Panc1 (cell line): ENCODE results near the gene TMCO6.
"Not testable (repeated sequence)": the region's sequence is repeated elsewhere in the genome, so short reads cannot be mapped to it uniquely, and the experiment has no call there.

Experiments used
- CTCF ChIP-seq: fragments of 450-650 bp; IDR thresholded peaks from 2 replicates; pipeline ENCODE4 v1.5.1; 2017; ENCODE audit warnings: mild to moderate bottlenecking
- POLR2AphosphoS5 ChIP-seq: IDR thresholded peaks from 2 replicates; pipeline ENCODE4 v1.6.1; 2012; ENCODE audit warnings: mild to moderate bottlenecking, low read depth, low read length, moderate library complexity
- REST ChIP-seq, 2 experiments: IDR thresholded peaks; 2 replicates each; pipeline ENCODE4 v1.6.1; 2011 to 2012; ENCODE audit warnings: low read depth in 2 of 2, control low read depth in 1 of 2, low read length in 1 of 2, mild to moderate bottlenecking in 1 of 2, moderate library complexity in 1 of 2; ENCODE audit not compliant: insufficient read depth in 1 of 2
- SIN3A ChIP-seq: IDR thresholded peaks from 2 replicates; pipeline ENCODE4 v1.6.1; 2012; ENCODE audit warnings: low read depth, mild to moderate bottlenecking, low read length, moderate library complexity, borderline replicate concordance; ENCODE audit not compliant: insufficient read depth
- TCF7L2 ChIP-seq: IDR thresholded peaks from 2 replicates; pipeline ENCODE4 v1.6.1; 2011; ENCODE audit warnings: mild to moderate bottlenecking, low read depth, low read length, inconsistent platforms

GRCh38 chr5:140623061-140623460 is 16.2 kb upstream of the TMCO6 start:
- TF ChIP-seq CTCF; POLR2AphosphoS5; REST (IDR thresholded peaks at IDR 0.05; ENCODE audit: insufficient read depth in 1 of 2, low read depth in 2 of 2, low read length in 1 of 2); SIN3A; TCF7L2: not testable (repeated sequence)
